HG03196 (cell line): ENCODE data around the gene RPS27.
"Not testable (repeated sequence)": the region's sequence is repeated elsewhere in the genome, so short reads cannot be mapped to it uniquely, and the experiment has no call there.

Source experiments
- ATAC-seq: cut with Tn5 transposase; IDR thresholded peaks from one replicate; pipeline ENCODE4 v1.9.1; 2021; ENCODE audit not compliant: unreplicated experiment

The RPS27 gene

DNA sequence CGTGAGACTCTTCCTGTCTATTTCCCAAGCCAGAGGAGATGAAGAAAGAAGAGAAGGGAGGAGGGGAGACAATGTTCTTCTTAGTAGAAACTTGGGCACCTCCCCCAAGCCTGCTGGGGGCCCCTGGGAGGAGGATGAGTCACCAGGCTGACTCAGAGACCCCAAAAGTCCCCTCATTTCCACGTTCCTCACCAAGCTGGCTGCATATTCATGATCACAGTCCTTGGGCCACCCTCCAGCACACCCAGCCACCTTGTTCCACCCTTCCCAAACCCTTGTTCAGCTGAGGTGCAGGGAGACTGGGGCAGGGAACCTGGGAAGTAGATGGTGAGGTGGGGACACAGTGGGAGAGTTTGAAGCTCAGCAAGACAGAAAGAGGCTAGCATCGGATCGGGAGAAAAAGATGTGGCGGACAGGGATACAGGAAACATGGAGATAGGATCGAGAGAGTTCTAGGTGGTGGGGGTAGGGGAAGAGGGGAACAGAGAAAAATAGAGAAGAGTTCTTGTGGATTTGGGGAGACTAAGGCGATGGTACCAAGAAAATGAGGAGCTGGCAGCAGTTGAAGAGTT is 5.1 kb upstream of the RPS27 start:
- no peak for ATAC-seq

DNA sequence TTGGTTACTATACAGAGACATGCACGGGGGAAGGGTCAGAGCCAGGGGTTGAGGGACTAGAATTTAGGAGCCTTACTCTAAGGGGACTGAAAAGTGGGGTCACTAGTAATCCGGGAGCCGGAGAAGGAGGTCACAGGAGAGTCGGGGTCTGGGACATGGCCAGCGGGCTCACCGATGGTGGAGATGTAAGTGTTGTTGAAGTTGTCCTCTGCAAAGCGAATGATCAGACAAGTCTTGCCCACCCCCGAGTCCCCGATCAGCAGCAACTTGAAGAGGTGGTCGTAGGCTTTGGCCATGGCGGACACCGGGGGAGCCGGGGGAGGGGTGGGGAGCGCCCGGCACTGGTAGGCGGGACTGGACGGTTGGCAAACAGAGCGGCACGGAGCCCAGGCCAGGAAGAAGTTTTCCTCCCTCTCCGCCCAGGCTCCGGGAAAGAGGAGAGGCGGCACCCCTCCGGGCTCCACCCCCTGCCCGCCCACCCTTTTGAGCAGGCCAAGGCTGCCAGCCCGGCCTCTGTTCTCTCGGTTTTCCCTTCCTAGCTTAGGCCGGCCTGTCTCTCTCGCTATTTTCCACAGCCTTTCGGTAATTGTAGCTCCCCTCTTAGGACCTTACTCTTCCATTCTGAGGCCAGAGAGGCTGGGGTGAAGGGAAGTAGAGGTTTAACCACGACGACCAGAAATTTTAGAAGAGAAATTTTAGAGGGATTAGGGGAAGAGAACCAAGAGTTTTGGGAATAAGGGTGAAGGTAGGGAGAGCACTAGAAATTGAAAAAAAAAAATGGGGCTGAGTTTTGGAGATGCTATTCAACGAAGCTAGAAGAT is 4.4 kb upstream of the RPS27 start, which contains the start of gene RAB13:
Gene RAB13 (minus strand): TSS at position 399 of the 821 bp plus-strand sequence. CDS start 103 bp downstream, at position 296.
- ATAC-seq = no peak

DNA sequence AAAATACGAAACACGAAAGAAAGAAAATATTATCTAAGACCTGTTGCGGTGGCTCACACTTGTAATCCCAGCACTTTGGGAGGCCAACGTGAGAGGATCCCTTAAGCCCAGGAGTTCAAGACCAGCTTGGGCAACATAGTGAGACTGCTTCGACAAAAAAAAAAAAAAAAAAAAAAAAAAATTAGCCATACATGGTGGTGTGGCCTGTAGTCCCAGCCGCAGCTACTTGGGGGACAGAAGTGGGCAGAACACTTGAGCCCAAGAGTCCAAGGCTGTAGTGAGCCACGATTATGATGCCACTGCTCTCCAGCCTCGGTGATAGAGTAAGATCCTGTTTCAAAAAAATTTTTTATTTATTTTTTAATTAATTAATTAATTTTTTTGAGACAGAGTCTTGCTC is 2.9 kb upstream of the RPS27 start:
- no peak for ATAC-seq

DNA sequence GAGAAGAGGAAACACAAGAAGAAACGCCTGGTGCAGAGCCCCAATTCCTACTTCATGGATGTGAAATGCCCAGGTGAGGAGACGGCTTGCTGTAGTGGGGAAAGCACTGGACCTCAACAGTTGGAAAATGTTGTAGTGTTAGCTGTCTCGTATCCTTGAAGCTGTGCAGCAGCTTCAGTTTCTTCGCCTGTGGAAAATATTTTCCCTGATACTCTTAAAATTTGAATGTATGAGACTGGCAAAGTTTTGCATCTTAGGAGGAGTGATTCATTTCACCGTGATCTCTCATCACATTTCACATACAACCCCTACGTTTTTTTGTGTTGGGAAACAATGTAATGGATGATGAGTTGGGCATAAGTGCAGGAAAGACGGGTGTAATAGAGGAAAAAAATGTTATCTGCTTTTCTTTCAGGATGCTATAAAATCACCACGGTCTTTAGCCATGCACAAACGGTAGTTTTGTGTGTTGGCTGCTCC is 629 bp downstream of the RPS27 start:
- no peak for ATAC-seq

DNA sequence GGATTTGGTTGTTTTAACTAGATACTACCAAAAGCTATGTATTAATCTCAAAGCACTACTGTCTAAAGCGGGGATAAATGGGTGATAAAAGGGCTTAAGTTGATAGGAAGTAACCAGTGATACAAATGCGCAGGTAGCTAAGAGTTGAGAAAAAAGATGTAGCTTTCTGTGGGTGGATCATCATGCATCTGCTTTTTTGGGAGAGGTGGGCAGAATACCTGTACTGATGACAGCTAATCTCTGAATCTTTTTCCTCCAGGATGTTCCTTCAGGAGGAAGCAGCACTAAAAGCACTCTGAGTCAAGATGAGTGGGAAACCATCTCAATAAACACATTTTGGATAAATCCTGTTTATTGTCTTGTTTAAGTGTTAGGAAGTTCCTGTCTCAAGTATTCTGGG is 1.2 kb downstream of the RPS27 start:
- no peak for ATAC-seq

DNA sequence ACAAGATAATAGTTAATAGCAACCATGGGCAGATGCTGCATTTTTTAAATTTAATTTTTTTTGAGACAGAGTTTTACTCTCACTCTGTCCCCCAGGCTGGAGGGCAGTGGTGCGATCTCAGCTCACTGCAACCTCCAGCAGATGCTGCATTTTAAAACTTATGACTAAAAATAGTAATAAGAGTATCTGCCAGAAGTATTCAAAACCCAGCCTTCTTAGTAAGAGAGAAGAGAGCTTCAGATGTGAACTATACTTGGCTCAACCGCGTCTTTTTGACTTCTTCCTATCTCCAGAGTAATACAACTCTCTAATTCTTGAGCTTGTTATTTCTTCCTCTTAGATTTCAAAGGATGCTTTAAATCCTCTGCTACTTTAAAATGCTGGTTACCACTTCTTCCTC is 4.6 kb downstream of the RPS27 start:
- ATAC-seq = no peak

DNA sequence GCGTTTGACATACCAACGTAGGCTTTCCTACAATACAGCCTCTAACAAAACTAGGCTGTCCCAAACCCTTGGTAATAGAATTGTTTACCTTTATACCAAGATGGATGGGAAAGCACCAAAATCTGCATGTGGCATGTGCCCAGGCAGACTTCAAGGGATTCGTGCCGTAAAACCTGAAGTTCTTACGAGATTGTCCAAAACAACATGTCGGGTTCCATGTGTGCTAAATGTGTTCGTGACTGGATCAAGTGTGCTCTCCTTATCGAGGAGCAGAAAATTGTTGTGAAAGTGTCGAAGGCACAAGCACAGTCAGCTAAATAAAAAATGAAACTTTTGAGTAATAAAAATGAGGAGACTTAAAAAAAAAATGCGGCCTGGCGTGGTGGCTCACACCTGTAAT is 5.1 kb downstream of the RPS27 start:
- ATAC-seq = no peak

DNA sequence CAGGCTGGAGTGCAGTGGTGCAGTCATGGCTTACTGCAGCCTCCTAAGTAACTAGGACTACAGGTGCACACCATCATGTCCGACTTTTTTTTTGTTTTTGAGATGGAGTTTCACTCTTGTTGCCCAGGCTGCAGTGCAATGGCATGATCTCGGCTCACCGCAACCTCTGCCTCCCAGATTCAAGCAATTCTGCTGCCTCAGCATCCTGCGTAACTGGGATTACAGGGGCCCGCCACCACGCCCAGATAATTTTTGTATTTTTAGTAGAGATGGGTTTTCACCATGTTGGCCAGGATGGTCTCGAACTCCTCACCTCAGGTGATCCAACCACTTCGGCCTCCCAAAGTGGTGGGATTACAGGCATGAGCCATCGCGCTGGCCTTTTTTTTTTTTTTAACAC is 6.3 kb downstream of the RPS27 start:
- not testable (repeated sequence) for ATAC-seq

DNA sequence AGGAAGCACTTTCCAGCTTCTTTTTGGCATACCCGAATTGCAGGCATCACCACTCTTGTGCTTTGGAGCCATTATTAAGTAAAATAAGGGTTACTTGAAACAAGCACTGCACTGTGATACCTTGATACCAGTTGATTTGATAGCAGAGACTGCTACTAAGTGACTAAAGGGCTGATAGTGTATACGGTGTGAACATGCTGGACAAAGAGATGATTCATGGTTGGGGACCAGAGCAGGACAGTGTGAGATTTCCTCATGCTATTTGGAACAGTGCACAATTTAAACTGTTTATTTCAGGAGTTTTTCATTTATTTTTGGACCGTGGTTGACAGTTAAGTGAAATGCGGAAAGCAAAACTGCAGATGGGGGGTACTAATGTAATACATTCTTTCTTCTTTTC is 9.9 kb downstream of the RPS27 start:
- ATAC-seq = no peak

DNA sequence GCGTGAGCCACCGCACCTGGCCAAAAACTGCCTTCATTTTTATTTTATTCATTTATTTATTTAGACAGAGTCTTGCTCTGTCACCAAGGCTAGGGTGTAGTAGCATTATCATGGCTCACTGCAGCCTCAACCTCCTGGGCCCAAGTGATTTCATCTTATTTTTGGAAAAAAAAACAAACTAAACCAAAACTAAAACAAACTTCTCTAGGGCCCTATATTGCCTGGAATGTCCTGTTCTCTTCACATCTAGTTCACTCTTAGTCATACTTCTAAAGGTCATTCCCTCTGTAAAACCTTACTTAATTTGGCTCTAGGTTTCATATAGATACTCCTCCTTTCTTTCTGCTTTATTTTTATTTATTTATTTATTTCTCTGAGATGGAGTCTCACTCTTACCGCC is 15.6 kb downstream of the RPS27 start:
- ATAC-seq = no peak

DNA sequence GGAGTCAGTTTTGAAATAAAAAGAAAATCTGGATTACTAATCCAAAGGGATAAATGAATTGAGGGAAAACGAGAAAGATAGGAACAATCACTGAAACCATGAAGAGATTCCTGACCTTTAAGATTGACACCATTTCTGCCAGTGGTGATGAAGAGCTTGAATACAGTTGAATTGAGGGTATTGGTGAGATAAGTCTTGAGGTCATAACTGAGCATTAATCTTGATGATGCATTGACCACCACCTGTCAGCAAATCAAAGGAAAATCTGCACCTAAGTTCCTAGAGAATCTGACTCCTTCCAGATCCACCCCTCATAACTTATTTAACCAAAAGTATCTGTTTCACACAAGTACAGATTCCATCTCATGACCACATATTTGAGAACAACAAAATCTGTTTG is 21.6 kb downstream of the RPS27 start:
- no peak for ATAC-seq

DNA sequence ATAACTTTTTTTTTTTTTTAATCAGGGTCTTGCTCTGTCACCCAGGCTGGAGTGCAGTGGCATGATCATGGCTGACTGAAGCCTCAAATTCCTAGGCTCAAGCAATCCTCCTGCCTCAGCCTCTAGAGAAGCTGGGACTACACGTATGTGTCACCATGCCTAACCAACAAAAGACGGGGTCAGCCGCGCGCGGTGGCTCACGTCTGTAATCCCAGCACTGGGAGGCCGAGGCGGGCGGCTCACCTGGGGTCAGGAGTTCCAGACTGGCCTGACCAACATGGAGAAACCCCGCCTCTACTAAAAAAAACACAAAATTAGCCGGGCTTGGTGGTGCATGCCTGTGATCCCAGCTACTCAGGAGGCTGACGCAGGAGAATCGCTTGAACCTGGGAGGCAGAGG is 22.0 kb downstream of the RPS27 start:
- not testable (repeated sequence) for ATAC-seq

DNA sequence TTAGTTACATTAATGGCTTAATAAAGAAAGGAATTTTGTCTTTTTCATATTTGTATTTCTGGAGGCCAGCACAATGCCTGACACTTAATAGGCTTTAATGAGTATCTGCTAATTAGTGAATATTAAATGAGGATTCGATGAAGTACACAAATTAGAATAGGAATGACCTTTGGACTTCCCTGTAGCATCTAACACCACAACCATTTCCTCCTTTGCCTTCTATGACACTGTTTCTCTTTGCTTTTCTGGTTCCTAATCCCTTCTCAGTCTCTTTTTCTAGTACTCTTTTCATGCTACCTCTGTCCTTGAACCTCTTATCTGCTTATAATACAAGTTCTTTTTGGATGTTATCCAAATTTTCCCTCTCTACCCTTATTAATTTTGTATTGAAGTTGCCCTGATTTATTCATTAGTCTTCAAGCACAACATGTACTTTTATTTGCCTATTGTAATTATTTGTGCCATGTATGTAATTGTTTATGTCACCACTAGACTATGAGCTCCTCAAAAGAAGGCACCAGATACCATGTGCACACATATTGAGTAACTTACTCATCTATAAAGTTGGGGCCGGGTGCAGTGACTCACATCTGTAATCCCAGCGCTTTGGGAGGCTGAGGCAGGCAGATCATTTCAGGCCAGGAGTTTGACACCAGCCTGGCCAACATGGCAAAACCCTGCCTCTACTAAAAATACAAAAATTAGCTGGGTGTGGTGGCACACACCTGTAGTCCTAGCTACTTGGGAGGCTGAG is 23.8 kb downstream of the RPS27 start:
- no peak for ATAC-seq

DNA sequence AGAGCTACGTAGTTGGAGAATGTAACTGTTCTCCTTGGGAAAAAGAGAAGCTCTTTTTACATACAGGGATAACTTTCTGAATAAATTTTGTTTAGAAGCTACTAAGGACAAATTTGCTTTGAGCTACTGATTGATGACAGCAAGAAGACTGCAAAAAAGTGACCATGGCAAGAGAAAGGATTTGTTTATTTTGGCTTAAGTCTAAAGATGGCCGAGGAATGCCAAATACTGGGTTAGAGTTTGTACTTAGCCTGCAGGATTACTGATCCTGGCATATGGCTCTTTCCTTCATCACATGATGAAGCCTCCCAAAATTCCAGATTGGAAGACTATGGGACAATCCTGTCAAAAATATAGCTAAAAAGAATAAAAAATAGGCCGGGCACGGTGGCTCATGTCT is 28.7 kb downstream of the RPS27 start:
- no peak for ATAC-seq

DNA sequence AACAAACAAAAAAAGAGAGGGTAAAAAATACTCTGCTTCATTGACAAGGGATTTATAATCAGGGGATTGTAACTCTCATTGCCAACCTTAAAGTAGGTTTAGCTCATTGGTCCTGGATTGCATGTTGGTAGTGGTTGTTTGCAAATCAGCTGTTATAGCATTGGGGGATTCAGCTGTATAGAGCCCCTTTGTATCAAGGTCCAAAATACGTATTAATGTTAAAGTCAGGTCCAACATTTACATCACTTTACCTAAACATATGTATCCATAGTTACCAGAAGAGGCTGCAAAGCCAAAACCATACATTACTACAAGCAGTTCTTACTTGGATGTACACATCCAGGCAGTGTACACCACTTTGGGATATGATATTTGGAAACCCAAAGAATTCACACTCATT is 29.4 kb downstream of the RPS27 start:
- ATAC-seq = no peak

DNA sequence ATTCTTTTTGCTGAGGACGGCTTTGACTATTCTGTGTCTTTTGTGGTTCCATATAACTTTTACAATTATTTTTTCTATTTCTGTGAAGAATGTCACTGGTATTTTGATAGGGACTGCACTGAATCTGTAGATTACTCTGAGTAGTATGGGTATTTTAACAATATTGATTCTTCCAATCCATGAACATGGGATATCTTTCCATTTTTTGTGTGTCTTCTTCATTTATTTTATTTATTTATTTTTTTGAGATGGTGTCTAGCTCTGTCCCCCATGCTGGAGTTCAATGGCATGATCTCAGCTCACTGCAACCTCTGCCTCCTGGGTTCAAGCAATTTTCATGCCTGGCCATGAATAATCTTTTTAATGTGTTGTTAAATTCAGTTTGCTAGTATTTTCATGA is 43.1 kb downstream of the RPS27 start:
- not testable (repeated sequence) for ATAC-seq
